Panc1 (cell line): Measurements from ENCODE around the gene VAT1. TPM values are rescaled to one million over a fixed set of nuclear protein-coding genes. Genes with fewer than 3 reads are reported as not detected.

Source experiments
- ATAC-seq: fragments of 200-7000 bp; cut with Tn5 transposase; 2 replicates; pipeline ENCODE4 v1.9.1; 2020; ENCODE audit warnings: mild to moderate bottlenecking, moderate library complexity
- BruUV-seq: library from RNA; stranded (reverse); fragments of 400-500 nt; replicated peaks from 2 replicates; lab custom pipeline; 2021; lab: Mats Ljungman, UMichigan
- CTCF ChIA-PET: fragments of 300-600 bp; sonication (Branson Sonifier 250); formaldehyde crosslinking; loops from one replicate; lab custom pipeline; 2022; ENCODE audit warnings: antibody characterized with exemption; lab: Charles Lee
- POLR2A ChIA-PET: fragments of 300-600 bp; sonication (Branson Sonifier 250); formaldehyde crosslinking; loops from one replicate; lab custom pipeline; 2022; ENCODE audit warnings: antibody characterized with exemption; lab: Charles Lee
- DNase-seq: peaks from one replicate; pipeline ENCODE4 v3.0.0-alpha.2; 2010; ENCODE audit warnings: low read depth, low spot score
- H3K27ac ChIP-seq: 2 replicates; pipeline ENCODE4 v1.5.1; 2011; ENCODE audit warnings: mild to moderate bottlenecking, low read length, inconsistent platforms
- H3K27me3 ChIP-seq: fragments of 200-500 bp; sonication (Bioruptor generic); 2 replicates; pipeline ENCODE4 v1.6.0; 2014; ENCODE audit warnings: low read length, inconsistent platforms; ENCODE audit not compliant: control insufficient read depth, insufficient read depth
- H3K36me3 ChIP-seq: fragments of 200-500 bp; sonication (Bioruptor generic); 2 replicates; pipeline ENCODE4 v1.5.1; 2014; ENCODE audit warnings: inconsistent platforms, mild to moderate bottlenecking, low read length, moderate library complexity; ENCODE audit not compliant: control insufficient read depth, insufficient read depth
- H3K4me1 ChIP-seq: 2 replicates; pipeline ENCODE4 v1.5.1; 2011; ENCODE audit warnings: inconsistent platforms, mild to moderate bottlenecking, low read length, moderate library complexity; ENCODE audit not compliant: control insufficient read depth, insufficient read depth
- H3K4me3 ChIP-seq, 2 experiments: 2 replicates each; pipeline ENCODE4 v1.5.1; 2011 to 2012; ENCODE audit warnings: low read depth in 2 of 2, low read length in 2 of 2, mild to moderate bottlenecking in 2 of 2, inconsistent platforms in 1 of 2, moderate library complexity in 1 of 2
- H3K9me3 ChIP-seq: fragments of 200-500 bp; sonication (Bioruptor generic); 2 replicates; pipeline ENCODE4 v1.5.1; 2014; ENCODE audit warnings: low read depth, mild to moderate bottlenecking, inconsistent platforms, low read length, moderate library complexity; ENCODE audit not compliant: control insufficient read depth, insufficient read depth
- CTCF ChIP-seq: fragments of 450-650 bp; IDR thresholded peaks from 2 replicates; pipeline ENCODE4 v1.5.1; 2017; ENCODE audit warnings: mild to moderate bottlenecking
- POLR2AphosphoS5 ChIP-seq: IDR thresholded peaks from 2 replicates; pipeline ENCODE4 v1.6.1; 2012; ENCODE audit warnings: mild to moderate bottlenecking, low read depth, low read length, moderate library complexity
- REST ChIP-seq, 2 experiments: IDR thresholded peaks; 2 replicates each; pipeline ENCODE4 v1.6.1; 2011 to 2012; ENCODE audit warnings: low read depth in 2 of 2, control low read depth in 1 of 2, low read length in 1 of 2, mild to moderate bottlenecking in 1 of 2, moderate library complexity in 1 of 2; ENCODE audit not compliant: insufficient read depth in 1 of 2
- SIN3A ChIP-seq: IDR thresholded peaks from 2 replicates; pipeline ENCODE4 v1.6.1; 2012; ENCODE audit warnings: low read depth, mild to moderate bottlenecking, low read length, moderate library complexity, borderline replicate concordance; ENCODE audit not compliant: insufficient read depth
- TCF7L2 ChIP-seq: IDR thresholded peaks from 2 replicates; pipeline ENCODE4 v1.6.1; 2011; ENCODE audit warnings: mild to moderate bottlenecking, low read depth, low read length, inconsistent platforms
- in situ Hi-C: cut with HindIII; loops from 2 replicates; pipeline ENCODE4 v1.10.0; 2016; ENCODE audit warnings: low sequenced_read_pairs, low pct_unique_long_range_greater_than_20kb
- intact Hi-C: fragments of 100-400 bp; cut with micrococcal nuclease; formaldehyde crosslinking; loops from one replicate; pipeline ENCODE4 v1.10.0; 2022; ENCODE audit not compliant: unreplicated experiment
- total RNA-seq: library from RNA; stranded (reverse); gene quantifications from one replicate; pipeline ENCODE4 v1.2.1, GENCODE V29; 2021; ENCODE audit not compliant: unreplicated experiment

Gene VAT1
- total RNA-seq, 1 experiment from 2014 or later: 169 TPM

GRCh38 chr17:43034894-43035293 is 12.7 kb upstream of the VAT1 start:
- no peaks in the 10 kb centered on the region for H3K4me1 ChIP-seq
- no peaks in the 10 kb centered on the region for H3K27me3 ChIP-seq
- ChIA-PET CTCF (no interaction called here), POLR2A (no interaction called here)
- H3K27ac ChIP-seq: no peak overlapping the region
- intact Hi-C loops (no loop called here), in situ Hi-C loops (no loop called here)
- BruUV-seq: no TSS peak
- no peak overlapping the region for H3K4me3 ChIP-seq
- H3K36me3 ChIP-seq: no peaks in the 10 kb centered on the region
- no peaks in the 10 kb centered on the region for H3K9me3 ChIP-seq
- DNase-seq: no peak
- no peak for TF ChIP-seq POLR2AphosphoS5
- no peak for TF ChIP-seq SIN3A
- no peak for TF ChIP-seq CTCF
- TF ChIP-seq REST (IDR thresholded peaks at IDR 0.05; ENCODE audit: insufficient read depth in 1 of 2, low read depth in 2 of 2, low read length in 1 of 2): no peak
- no peak for TF ChIP-seq TCF7L2
- no peak for ATAC-seq

GRCh38 chr17:43033948-43034881 is 12.0 kb upstream of the VAT1 start:
- intact Hi-C loops (no loop called here), in situ Hi-C loops (no loop called here)
- BruUV-seq: no TSS peak
- no peak for ATAC-seq
- no peak overlapping the region for H3K27ac ChIP-seq
- H3K4me3 ChIP-seq: no peak overlapping the region
- ChIA-PET CTCF (no interaction called here), POLR2A (interaction anchor here (0.7 kb wide), 1 partner anchor 13 kb away, joined by 4 read pairs; no protein-coding TSS in a partner anchor)
- H3K9me3 ChIP-seq: no peaks in the 10 kb centered on the region
- no peaks in the 10 kb centered on the region for H3K36me3 ChIP-seq
- no peaks in the 10 kb centered on the region for H3K27me3 ChIP-seq
- no peak for DNase-seq
- TF ChIP-seq SIN3A: no peak
- TF ChIP-seq POLR2AphosphoS5: no peak
- no peak for TF ChIP-seq TCF7L2
- no peak for TF ChIP-seq REST (IDR thresholded peaks at IDR 0.05; ENCODE audit: insufficient read depth in 1 of 2, low read depth in 2 of 2, low read length in 1 of 2)
- no peak for TF ChIP-seq CTCF
- no peaks in the 10 kb centered on the region for H3K4me1 ChIP-seq
